Mesenchymal stem cell (in vitro differentiated cells and primary cell): ENCODE results near the gene GPR137C. TPM values are rescaled to one million over a fixed set of nuclear protein-coding genes. Genes with fewer than 3 reads are reported as not detected.

Experiments used
- DNase-seq: peaks from one replicate; pipeline ENCODE4 v3.0.0-alpha.2; 2013
- H2AFZ ChIP-seq: one replicate; pipeline ENCODE4 v1.6.1; 2013; ENCODE audit warnings: low read depth, mild to moderate bottlenecking, control low read depth, inconsistent platforms, low read length, moderate library complexity
- H2AK5ac ChIP-seq: 2 replicates; pipeline ENCODE4 v1.6.1; 2013; ENCODE audit warnings: low read length, moderate library complexity, mild to moderate bottlenecking, inconsistent platforms; ENCODE audit not compliant: severe bottlenecking
- H2BK120ac ChIP-seq: one replicate; pipeline ENCODE4 v1.6.1; 2013; ENCODE audit warnings: low read depth, mild to moderate bottlenecking, inconsistent platforms, low read length, moderate library complexity
- H2BK12ac ChIP-seq, 2 experiments: one replicate each; pipeline ENCODE4 v1.6.1; 2013; ENCODE audit warnings: inconsistent platforms in 2 of 2, low read length in 2 of 2, mild to moderate bottlenecking in 2 of 2, moderate library complexity in 2 of 2, control low read depth in 1 of 2
- H2BK15ac ChIP-seq: one replicate; pipeline ENCODE4 v1.6.1; 2013; ENCODE audit warnings: mild to moderate bottlenecking, low read depth, inconsistent platforms; ENCODE audit not compliant: poor library complexity, severe bottlenecking
- H2BK5ac ChIP-seq: 2 replicates; pipeline ENCODE4 v1.6.1; 2013; ENCODE audit warnings: low read depth, mild to moderate bottlenecking, low read length, control low read depth, inconsistent platforms; ENCODE audit not compliant: poor library complexity, severe bottlenecking
- H3K14ac ChIP-seq, 2 experiments: one replicate each; pipeline ENCODE4 v1.6.1; 2013; ENCODE audit warnings: inconsistent platforms in 2 of 2, low read length in 2 of 2, control low read depth in 1 of 2, mild to moderate bottlenecking in 1 of 2, moderate library complexity in 1 of 2
- H3K18ac ChIP-seq, 2 experiments: one replicate each; pipeline ENCODE4 v1.6.1; 2013; ENCODE audit warnings: inconsistent platforms in 2 of 2, low read length in 2 of 2, control low read depth in 1 of 2, low read depth in 1 of 2, mild to moderate bottlenecking in 1 of 2
- H3K23ac ChIP-seq, 2 experiments: one replicate each; pipeline ENCODE4 v1.6.1; 2013; ENCODE audit warnings: inconsistent platforms in 2 of 2, low read length in 2 of 2, mild to moderate bottlenecking in 2 of 2, moderate library complexity in 2 of 2, control low read depth in 1 of 2
- H3K27ac ChIP-seq: 2 replicates; pipeline ENCODE4 v1.5.1; 2013; ENCODE audit warnings: mild to moderate bottlenecking, moderate library complexity, low read length, control low read depth, inconsistent platforms; ENCODE audit not compliant: poor library complexity, severe bottlenecking
- H3K27me3 ChIP-seq, 2 experiments: 2 replicates each; pipeline versions ENCODE4 v1.6.1 to v1.7.0; 2013; ENCODE audit warnings: low read length in 2 of 2, mild to moderate bottlenecking in 2 of 2, moderate library complexity in 2 of 2, control low read depth in 1 of 2, inconsistent platforms in 1 of 2; ENCODE audit not compliant: control insufficient read depth in 1 of 2, insufficient read depth in 1 of 2
- H3K36me3 ChIP-seq, 2 experiments: 2 replicates each; pipeline versions ENCODE4 v1.6.1 to v1.7.0; 2013; ENCODE audit warnings: low read length in 2 of 2, control low read depth in 1 of 2, inconsistent platforms in 1 of 2, low read depth in 1 of 2, mild to moderate bottlenecking in 1 of 2; ENCODE audit not compliant: insufficient read depth in 2 of 2, control insufficient read depth in 1 of 2
- H3K4ac ChIP-seq, 2 experiments: one replicate each; pipeline ENCODE4 v1.6.1; 2013; ENCODE audit warnings: inconsistent platforms in 2 of 2, low read length in 2 of 2, mild to moderate bottlenecking in 2 of 2, moderate library complexity in 2 of 2, control low read depth in 1 of 2, low read depth in 1 of 2
- H3K4me1 ChIP-seq: 2 replicates; pipeline ENCODE4 v1.6.1; 2013; ENCODE audit warnings: low read depth, low read length, control low read depth; ENCODE audit not compliant: control insufficient read depth, insufficient read depth
- H3K4me2 ChIP-seq: 2 replicates; pipeline ENCODE4 v1.6.1; 2013; ENCODE audit warnings: low read length, mild to moderate bottlenecking, inconsistent platforms; ENCODE audit not compliant: poor library complexity, severe bottlenecking
- H3K4me3 ChIP-seq, 2 experiments: 2 replicates each; pipeline versions ENCODE4 v1.5.1 to v1.7.0; 2013; ENCODE audit warnings: low read length in 2 of 2, mild to moderate bottlenecking in 2 of 2, control low read depth in 1 of 2, low read depth in 1 of 2; ENCODE audit not compliant: insufficient read depth in 1 of 2
- H3K79me1 ChIP-seq: replicated peaks from 2 replicates; pipeline ENCODE4 v1.6.1; 2013; ENCODE audit warnings: mild to moderate bottlenecking, control low read depth, low read length, inconsistent platforms; ENCODE audit not compliant: poor library complexity, severe bottlenecking
- H3K9ac ChIP-seq: 2 replicates; pipeline ENCODE4 v1.7.0; 2013; ENCODE audit warnings: mild to moderate bottlenecking, low read length, moderate library complexity
- H3K9me3 ChIP-seq: 2 replicates; pipeline ENCODE4 v1.7.0; 2013; ENCODE audit warnings: mild to moderate bottlenecking, low read length; ENCODE audit not compliant: control insufficient read depth
- H4K8ac ChIP-seq: one replicate; pipeline ENCODE4 v1.6.1; 2013; ENCODE audit warnings: inconsistent platforms, mild to moderate bottlenecking, low read length, moderate library complexity
- H4K91ac ChIP-seq: one replicate; pipeline ENCODE4 v1.6.1; 2013; ENCODE audit warnings: mild to moderate bottlenecking, low read length, inconsistent platforms
- WGBS: methylation state at CpG from one replicate; pipeline ENCODE4 v1.1.7; 2013; ENCODE audit warnings: mixed read lengths; 5-methylcytosine and 5-hydroxymethylcytosine counted together
- polyA plus RNA-seq, 2 experiments: library from polyadenylated mRNA; stranded (reverse); fragments of 200-250 nt; gene quantifications; one replicate each; pipeline ENCODE4 v1.2.3, GENCODE V29; 2013

GPR137C gene, protein sequence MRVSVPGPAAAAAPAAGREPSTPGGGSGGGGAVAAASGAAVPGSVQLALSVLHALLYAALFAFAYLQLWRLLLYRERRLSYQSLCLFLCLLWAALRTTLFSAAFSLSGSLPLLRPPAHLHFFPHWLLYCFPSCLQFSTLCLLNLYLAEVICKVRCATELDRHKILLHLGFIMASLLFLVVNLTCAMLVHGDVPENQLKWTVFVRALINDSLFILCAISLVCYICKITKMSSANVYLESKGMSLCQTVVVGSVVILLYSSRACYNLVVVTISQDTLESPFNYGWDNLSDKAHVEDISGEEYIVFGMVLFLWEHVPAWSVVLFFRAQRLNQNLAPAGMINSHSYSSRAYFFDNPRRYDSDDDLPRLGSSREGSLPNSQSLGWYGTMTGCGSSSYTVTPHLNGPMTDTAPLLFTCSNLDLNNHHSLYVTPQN
- 0.35 TPM for polyA plus RNA-seq (2013, experiment 1 of 2)
- 0.45 TPM for polyA plus RNA-seq (2013, experiment 2 of 2)

DNA sequence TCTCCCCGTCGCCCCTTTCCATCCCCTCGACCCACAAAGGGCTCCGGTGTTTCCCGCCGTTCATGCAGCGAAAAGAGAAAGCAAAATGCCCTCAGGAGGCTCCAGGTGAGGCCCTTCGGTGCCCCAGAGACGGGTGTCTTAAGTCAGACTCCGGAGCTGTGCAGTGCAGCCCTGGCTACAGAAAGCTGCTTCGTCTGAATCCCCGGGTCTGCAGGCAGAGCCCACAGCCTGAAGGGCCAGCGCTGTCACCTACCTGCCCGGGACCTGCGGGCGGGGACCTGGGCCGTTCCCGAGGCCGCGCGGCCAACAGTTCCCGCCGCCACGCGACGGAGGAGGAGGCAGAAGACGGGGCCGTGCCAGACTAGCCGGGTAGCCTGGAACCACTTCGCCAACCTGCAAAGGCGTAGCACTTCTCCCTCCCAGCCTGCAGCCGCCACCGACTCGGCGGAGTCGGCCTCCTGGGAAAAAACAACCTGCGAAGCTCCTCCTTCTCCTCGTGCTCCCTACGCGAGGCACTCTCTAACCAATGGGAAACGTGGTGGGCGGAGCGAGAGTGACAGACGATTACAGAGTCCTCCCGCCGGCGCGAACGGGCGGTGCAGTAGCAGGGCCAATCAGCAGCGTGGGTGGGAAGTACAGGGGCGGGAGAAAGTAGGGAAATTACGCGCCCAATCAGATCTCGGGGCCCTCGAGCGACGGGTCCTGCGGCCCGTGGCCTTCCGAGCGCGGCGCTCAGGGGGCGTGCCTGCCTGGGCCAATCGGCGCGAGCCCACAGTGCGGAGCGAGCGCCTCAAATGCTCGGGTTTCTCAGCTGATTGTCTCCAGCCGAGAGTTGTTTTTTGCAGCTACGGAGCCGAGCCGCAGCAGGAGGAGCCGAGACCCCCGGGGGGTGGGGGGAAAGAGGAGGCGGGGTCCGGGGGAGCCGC, at the start of gene GPR137C, which contains the start of gene TXNDC16:
TSS of gene GPR137C (plus strand) at position 774 of the 926 bp plus-strand sequence. CDS start 312 bp downstream, outside the sequence.
TSS of gene TXNDC16 (minus strand) at position 443 of the 926 bp plus-strand sequence. CDS start 8,948 bp downstream, outside the sequence.
- Histone ChIP-seq H3K4me2 (peak within 1 kb of the TSS; percentile 96), H2BK5ac (no peak within 1 kb of the TSS), H2BK15ac (peak within 1 kb of the TSS; percentile 23), H4K91ac (no peak within 1 kb of the TSS), H3K27ac (no peak within 1 kb of the TSS), H3K4me1 (peaks cover 4% of the 10 kb centered on the region), H3K27me3 (no peaks in the 10 kb centered on the region), H3K9ac (peak within 1 kb of the TSS; percentile 87), H3K4me3 (peak within 1 kb of the TSS; percentile 81 to 94), H2BK12ac (peak within 1 kb of the TSS in 1 of 2 experiments; percentile 19), H2AK5ac (no peak within 1 kb of the TSS), H3K36me3 (no peaks in the 10 kb centered on the region), H4K8ac (peak within 1 kb of the TSS; percentile 80), H3K18ac (peak within 1 kb of the TSS in 1 of 2 experiments; percentile 46), H2AFZ (peak within 1 kb of the TSS; percentile 93), H3K79me1 (peaks cover 13% of the 10 kb centered on the region), H3K23ac (peak within 1 kb of the TSS in 1 of 2 experiments; percentile 90), H3K4ac (no peak within 1 kb of the TSS), H2BK120ac (no peak within 1 kb of the TSS), H3K14ac (peak within 1 kb of the TSS in 1 of 2 experiments; percentile 76), H3K9me3 (no peaks in the 10 kb centered on the region)
- WGBS: under 1% methylated on average over 61 of the region's 81 CpGs
- DNase-seq: peak; percentile 100

DNA sequence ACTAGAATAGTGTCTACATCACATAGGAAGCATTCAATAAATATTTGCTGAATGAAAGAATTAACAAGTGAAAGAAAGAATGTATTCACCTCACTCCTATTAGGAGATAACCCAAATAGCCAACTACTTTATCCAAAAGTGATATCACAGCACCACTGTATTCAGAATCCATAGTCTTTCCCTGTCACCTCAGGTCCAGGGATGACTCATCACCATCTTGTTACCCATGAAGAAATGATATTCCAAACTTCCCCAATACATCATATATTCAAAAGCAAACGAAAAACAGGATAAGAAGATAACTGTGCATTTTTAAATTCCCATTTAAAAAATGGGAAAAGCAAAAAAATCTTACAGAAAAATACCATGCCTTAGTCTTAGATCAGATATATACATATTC, 39.4 kb upstream of the GPR137C start:
- no peak overlapping the region for H2AK5ac ChIP-seq
- H2BK5ac ChIP-seq: no peak overlapping the region
- DNase-seq: no peak
- no peak overlapping the region for H3K4me3 ChIP-seq
- no peak overlapping the region for H3K4ac ChIP-seq
- H2BK12ac ChIP-seq: no peak overlapping the region
- H3K14ac ChIP-seq: no peak overlapping the region
- no peaks in the 10 kb centered on the region for H3K27me3 ChIP-seq
- H3K79me1 ChIP-seq: no peaks in the 10 kb centered on the region
- H2AFZ ChIP-seq: no peak overlapping the region
- no peak overlapping the region for H4K91ac ChIP-seq
- no peak overlapping the region for H2BK15ac ChIP-seq
- no CpG with 5 or more reads among the region's 1 CpG for WGBS
- no peaks in the 10 kb centered on the region for H3K36me3 ChIP-seq
- no peak overlapping the region for H3K4me2 ChIP-seq
- H3K18ac ChIP-seq: no peak overlapping the region
- H3K9ac ChIP-seq: no peak overlapping the region
- no peak overlapping the region for H3K27ac ChIP-seq
- H3K4me1 ChIP-seq: no peaks in the 10 kb centered on the region
- no peak overlapping the region for H4K8ac ChIP-seq
- H3K9me3 ChIP-seq: no peaks in the 10 kb centered on the region
- no peak overlapping the region for H3K23ac ChIP-seq
- no peak overlapping the region for H2BK120ac ChIP-seq

DNA sequence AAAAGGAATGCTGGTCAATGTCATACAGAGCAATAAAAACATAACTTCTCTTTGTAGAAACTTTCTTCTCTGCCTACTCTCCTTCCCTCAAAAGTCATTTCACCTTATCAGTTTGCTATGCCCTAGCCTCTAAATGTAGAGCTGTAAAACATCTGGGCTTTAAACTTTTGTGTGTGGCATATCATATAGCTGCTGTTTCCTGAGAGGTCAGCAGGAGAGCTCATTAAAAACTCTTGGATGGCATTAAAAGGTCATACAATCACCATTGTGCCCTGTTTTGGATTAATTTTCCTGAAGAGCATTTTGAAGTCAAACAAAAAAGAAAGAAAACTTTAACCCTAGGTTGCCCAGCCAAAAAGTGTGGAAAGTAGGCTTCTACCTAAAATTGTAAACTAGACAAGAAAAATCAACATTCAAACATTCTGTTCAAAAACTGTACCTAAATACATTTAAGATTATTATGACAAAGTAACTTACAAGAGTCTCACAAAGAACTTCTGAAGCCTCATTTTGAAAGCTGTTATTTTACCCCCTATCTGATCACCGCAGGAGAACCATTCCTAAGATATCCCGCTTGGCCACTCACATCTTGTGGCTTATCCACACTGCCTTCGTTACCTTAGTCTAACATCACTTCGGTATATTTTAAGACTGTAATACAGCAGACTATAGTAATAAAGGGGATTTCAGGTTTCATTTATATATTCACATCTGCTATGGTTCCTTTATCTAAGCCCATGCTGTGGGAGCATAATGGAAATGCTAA, 38.4 kb upstream of the GPR137C start:
- Histone ChIP-seq H4K8ac (no peak overlapping the region), H3K4ac (no peak overlapping the region), H3K23ac (no peak overlapping the region), H3K9ac (no peak overlapping the region), H2BK5ac (no peak overlapping the region), H3K4me2 (no peak overlapping the region), H3K4me3 (no peak overlapping the region), H3K4me1 (no peaks in the 10 kb centered on the region), H3K27ac (no peak overlapping the region), H3K14ac (no peak overlapping the region), H2BK15ac (no peak overlapping the region), H3K79me1 (no peaks in the 10 kb centered on the region), H3K9me3 (no peaks in the 10 kb centered on the region), H4K91ac (no peak overlapping the region), H2BK12ac (no peak overlapping the region), H3K36me3 (no peaks in the 10 kb centered on the region), H2BK120ac (no peak overlapping the region), H3K27me3 (no peaks in the 10 kb centered on the region), H2AK5ac (no peak overlapping the region), H3K18ac (no peak overlapping the region), H2AFZ (no peak overlapping the region)
- 85% methylated on average over 2 of the region's 4 CpGs for WGBS
- no peak for DNase-seq
